ENCODE measurements around the gene ATP10D. TPM values are rescaled to one million over a fixed set of nuclear protein-coding genes. Genes with fewer than 3 reads are reported as not detected.

Gene ATP10D
- total and polyA plus RNA-seq, 2 donors (not counting 1 experiment from before 2014, with no cell fraction given) = 16.1 to 36.2 TPM

DNA sequence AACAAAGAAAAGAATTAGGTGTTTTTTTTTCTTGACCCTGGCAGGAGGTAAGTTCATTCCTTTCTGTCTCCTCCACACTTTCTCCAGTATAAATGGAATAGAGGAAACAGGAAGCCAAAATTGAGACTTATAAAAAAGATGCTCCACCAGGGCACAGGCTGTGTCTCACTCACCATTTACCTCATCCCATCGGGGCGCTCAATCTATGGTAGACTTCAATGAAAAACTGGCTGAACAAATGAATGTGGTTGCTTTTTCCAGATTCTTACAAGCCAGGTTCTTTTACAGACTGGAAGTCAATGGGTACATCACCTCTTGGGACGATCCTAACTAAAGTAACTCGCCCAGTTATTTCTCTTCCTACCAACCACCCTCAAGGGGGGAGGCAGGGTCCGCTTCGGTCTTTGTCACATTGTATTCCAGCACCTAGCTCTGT is 22.3 kb upstream of the ATP10D start:
- peak overlapping the region; percentile 82 for H2AFZ ChIP-seq (ENCODE audit: insufficient read depth, low read depth, low read length, poor library complexity, severe bottlenecking)
- peaks cover 22 to 27% of the 10 kb centered on the region in 2 donors for H3K4me1 ChIP-seq (ENCODE audit: control insufficient read depth in 2 of 2, insufficient read depth in 2 of 2, low read length in 2 of 2)
- ChIA-PET CTCF (interaction anchor here (0.6 to 2.7 kb wide), 13 partner anchors 10 to 884 kb away, joined by 3 to 44 read pairs (median 4); partner anchors contain the start of gene ATP10D), POLR2A (interaction anchor here (1.0 to 1.5 kb wide), 5 partner anchors 20 to 47 kb away, joined by 3 to 13 read pairs (median 4); partner anchors contain the start of gene ATP10D)
- peak overlapping the region; percentile 76 for H3K4me2 ChIP-seq (replicated peaks; ENCODE audit: low read depth, low read length, poor library complexity, severe bottlenecking)
- H3K4me3 ChIP-seq (ENCODE audit: control extremely low read depth in 1 of 5, extremely low read depth in 1 of 5, insufficient read depth in 1 of 5, low read depth in 2 of 5, low read length in 4 of 5) = peak overlapping the region; percentile 66 to 89 (median 82)
- H3K9ac ChIP-seq (ENCODE audit: low read length) = peak overlapping the region; percentile 76
- Mint-ChIP-seq H3K4me1 (peaks cover 53% of the 10 kb centered on the region), H3K27ac (peak overlapping the region; percentile 92), H3K27me3 (no peaks in the 10 kb centered on the region), H3K9me3 (ENCODE audit: insufficient read depth) (no peaks in the 10 kb centered on the region), H3K4me3 (peak overlapping the region; percentile 91)
- peaks cover 29% of the 10 kb centered on the region for H3K79me2 ChIP-seq (ENCODE audit: control insufficient read depth, insufficient read depth, low read length)
- H4K20me1 ChIP-seq (ENCODE audit: control insufficient read depth, insufficient read depth, low read length, poor library complexity, severe bottlenecking) = no peaks in the 10 kb centered on the region
- 0% methylated on average over 1 of the region's 6 CpGs for WGBS (ENCODE audit: insufficient coverage)
- intact Hi-C loops (cut with micrococcal nuclease) = loop anchor here (1.0 to 2.0 kb wide), 7 partner anchors 22 to 1368 kb away; partner anchors contain the start of genes ATP10D, NFXL1, OCIAD1 and SLAIN2
- peaks cover 2 to 5% of the 10 kb centered on the region in 2 experiments for H3K36me3 ChIP-seq (replicated peaks in 1 of 2; ENCODE audit: control extremely low read depth in 1 of 2, control insufficient read depth in 1 of 2, extremely low read depth in 1 of 2, insufficient read depth in 2 of 2, low read length in 1 of 2)
- ATAC-seq (ENCODE audit: low read depth) = no peak
- no peak for DNase-seq
- H3K27ac ChIP-seq (ENCODE audit: low read length in 2 of 2) = peak overlapping the region; percentile 73 to 96
- H3K27me3 ChIP-seq (replicated peaks in 1 of 4; ENCODE audit: control extremely low read depth in 1 of 4, control insufficient read depth in 3 of 4, insufficient read depth in 4 of 4, low read length in 3 of 4) = no peaks in the 10 kb centered on the region
- TF ChIP-seq EZH2 (IDR thresholded peaks at IDR 0.05; ENCODE audit: borderline replicate concordance, insufficient read depth, low read depth, low read length, poor library complexity, severe bottlenecking) = no peak
- TF ChIP-seq, protein P1, sequence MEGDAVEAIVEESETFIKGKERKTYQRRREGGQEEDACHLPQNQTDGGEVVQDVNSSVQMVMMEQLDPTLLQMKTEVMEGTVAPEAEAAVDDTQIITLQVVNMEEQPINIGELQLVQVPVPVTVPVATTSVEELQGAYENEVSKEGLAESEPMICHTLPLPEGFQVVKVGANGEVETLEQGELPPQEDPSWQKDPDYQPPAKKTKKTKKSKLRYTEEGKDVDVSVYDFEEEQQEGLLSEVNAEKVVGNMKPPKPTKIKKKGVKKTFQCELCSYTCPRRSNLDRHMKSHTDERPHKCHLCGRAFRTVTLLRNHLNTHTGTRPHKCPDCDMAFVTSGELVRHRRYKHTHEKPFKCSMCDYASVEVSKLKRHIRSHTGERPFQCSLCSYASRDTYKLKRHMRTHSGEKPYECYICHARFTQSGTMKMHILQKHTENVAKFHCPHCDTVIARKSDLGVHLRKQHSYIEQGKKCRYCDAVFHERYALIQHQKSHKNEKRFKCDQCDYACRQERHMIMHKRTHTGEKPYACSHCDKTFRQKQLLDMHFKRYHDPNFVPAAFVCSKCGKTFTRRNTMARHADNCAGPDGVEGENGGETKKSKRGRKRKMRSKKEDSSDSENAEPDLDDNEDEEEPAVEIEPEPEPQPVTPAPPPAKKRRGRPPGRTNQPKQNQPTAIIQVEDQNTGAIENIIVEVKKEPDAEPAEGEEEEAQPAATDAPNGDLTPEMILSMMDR (IDR thresholded peaks at IDR 0.05) = no peak
- H3K9me3 ChIP-seq (ENCODE audit: control extremely low read depth in 1 of 3, control insufficient read depth in 2 of 3, insufficient read depth in 1 of 3, low read length in 2 of 3) = no peaks in the 10 kb centered on the region
